Raji (cell line): ENCODE measurements around the gene PPP2R3C.

Source experiments
- POLR2A ChIP-seq: IDR thresholded peaks from 2 replicates; pipeline ENCODE4 v1.6.1; 2011; ENCODE audit warnings: low read depth, low read length, control low read depth; ENCODE audit not compliant: insufficient read depth

Gene PPP2R3C

GRCh38 chr14:35107866-35108265, 13.9 kb downstream of the PPP2R3C start:
- no peak for TF ChIP-seq POLR2A

DNA sequence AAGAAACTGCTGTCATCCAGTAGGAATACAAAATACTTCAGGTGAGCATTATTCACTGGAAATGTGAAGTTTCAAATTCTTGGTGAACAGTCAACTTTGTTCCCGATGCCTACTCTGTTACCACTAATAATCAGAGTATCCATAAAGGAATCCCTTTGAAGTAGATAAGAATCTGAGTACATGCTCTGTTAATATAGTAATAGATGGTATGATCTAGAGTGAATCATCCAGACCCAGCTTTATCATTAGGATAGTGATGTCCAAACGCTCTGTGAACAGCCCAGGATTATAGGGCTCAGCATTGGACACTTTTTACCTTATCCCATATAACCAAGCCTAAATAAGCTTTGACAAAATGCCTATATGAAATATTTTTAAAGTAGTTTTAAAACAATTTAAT, 33.3 kb downstream of the PPP2R3C start:
- TF ChIP-seq POLR2A: no peak

- TF ChIP-seq POLR2A: no peak
Observed at GRCh38 chr14:35085441-35085840, 36.3 kb downstream of the PPP2R3C start.

- TF ChIP-seq POLR2A: no peak
Observed at GRCh38 chr14:35083530-35084150, 38.1 kb downstream of the PPP2R3C start.

DNA sequence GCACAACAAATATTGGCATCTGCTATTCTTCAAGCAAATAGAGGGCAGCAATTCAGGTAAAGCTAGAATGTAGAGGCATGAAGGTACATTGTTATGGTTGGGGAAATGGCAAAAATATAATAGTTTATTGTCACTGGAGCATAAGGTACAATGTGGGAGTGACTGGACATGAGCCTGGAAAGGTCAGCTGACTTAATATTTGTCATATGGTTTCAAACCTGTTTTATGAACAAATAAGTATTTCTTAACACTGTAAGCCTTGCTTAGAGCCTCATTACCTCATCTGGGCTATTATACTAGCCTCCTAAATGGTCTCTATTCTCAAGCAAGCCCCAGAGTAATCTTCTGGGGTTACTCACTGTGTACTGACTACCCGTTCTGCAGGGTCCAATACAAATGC, 42.0 kb downstream of the PPP2R3C start:
- TF ChIP-seq POLR2A: no peak

GRCh38 chr14:35078082-35078481, 43.7 kb downstream of the PPP2R3C start:
- TF ChIP-seq POLR2A: no peak

DNA sequence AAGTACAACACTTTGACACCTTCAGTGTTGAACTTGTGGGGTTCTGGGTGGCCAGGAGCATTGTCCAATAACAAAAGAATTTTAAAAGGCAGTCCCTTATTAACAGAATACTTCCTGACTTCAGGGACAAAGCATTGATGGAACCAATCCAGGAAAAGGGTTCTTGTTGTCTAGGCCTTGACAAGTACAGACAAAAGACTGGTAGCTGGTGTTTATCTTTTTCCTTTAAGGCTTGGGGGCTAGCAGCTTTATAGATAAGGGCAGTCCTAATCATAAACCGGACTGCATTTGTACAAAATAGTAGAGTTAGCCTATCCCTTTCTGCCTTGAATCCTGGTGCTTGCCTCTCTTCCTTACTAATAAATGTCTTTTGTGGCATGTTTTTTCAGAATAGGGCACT, 48.3 kb downstream of the PPP2R3C start:
- no peak for TF ChIP-seq POLR2A

- TF ChIP-seq POLR2A: no peak
Observed at GRCh38 chr14:35072226-35072625, 49.6 kb downstream of the PPP2R3C start.

DNA sequence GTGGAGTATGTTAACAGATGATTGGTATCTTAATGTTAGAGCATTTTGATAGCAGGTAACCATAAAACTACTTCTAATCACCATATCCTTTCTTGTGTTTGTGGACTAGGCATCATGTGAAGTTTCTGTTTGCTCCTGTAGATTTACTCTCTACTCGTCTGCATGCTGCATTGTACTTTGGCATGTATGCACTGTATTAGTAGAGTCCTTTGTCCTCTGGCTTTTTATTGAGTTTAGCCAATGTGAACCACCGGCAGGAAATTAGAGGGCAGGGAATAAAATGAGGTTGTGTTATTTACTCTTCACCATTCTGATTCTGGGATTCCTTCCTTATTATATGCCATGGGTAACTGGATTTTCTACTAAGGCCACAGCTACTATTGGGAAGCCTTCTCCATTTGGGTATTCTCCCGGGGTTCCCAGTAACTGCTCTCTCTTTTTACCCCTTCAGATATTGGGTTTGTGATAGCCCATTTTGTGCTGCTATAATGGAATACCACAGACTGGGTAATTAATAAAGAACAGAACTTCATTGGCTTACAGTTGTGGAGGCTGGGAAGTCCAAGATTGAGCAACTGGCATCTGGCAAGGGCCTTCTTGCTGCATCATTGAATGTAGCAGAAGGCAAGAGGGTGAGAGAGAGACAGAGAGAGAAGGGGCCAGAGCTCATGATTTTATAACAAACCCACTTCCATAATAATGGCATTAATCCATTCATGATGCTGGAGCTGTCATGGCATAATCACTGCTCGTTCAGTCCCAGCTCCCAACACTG, 53.4 kb downstream of the PPP2R3C start:
- TF ChIP-seq POLR2A: no peak

- TF ChIP-seq POLR2A: no peak
Observed at GRCh38 chr14:35052637-35053036, 69.2 kb downstream of the PPP2R3C start.

- TF ChIP-seq POLR2A: no peak
Observed at GRCh38 chr14:35051796-35052195, 70.0 kb downstream of the PPP2R3C start.

GRCh38 chr14:35050652-35051051, 71.1 kb downstream of the PPP2R3C start:
- no peak for TF ChIP-seq POLR2A

- no peak for TF ChIP-seq POLR2A
Observed at GRCh38 chr14:35047976-35048513, 73.7 kb downstream of the PPP2R3C start.

DNA sequence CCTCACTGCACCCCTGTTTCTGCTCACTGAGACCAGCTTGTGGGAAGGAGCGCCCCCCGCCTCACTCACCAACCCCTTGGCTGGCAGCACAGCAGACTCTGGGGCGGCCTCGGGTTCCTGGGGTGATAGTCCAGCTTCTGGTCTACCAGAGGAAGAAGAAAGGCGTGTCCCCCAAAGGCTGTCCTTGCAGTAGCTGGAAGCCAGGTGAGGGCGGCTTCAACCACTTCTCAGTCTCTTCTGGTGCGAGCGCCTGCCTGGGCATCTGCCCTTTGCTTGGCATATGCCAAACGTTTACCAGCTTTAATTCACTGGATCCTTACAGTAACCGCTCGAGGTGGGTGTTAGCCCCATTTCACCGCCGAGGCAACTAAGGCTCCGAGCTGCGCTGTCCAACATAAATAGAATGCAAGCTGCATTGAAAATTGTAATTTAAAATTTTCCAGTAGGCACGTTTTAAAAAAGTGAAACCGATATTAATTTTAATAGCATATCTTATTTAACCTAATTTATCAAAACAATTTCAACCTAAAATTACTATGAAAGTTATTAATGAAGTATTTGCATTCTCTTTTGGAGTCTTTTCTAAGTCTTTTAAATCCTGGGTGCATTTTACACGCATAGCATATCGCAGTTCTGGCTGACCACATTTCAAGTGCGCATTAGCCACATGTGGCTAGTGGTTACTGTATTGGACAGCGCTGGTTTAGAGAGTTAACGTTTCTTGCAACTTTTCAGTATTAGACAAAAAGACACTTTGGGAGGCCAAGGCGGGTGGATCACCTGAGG, 74.8 kb downstream of the PPP2R3C start:
- no peak for TF ChIP-seq POLR2A

DNA sequence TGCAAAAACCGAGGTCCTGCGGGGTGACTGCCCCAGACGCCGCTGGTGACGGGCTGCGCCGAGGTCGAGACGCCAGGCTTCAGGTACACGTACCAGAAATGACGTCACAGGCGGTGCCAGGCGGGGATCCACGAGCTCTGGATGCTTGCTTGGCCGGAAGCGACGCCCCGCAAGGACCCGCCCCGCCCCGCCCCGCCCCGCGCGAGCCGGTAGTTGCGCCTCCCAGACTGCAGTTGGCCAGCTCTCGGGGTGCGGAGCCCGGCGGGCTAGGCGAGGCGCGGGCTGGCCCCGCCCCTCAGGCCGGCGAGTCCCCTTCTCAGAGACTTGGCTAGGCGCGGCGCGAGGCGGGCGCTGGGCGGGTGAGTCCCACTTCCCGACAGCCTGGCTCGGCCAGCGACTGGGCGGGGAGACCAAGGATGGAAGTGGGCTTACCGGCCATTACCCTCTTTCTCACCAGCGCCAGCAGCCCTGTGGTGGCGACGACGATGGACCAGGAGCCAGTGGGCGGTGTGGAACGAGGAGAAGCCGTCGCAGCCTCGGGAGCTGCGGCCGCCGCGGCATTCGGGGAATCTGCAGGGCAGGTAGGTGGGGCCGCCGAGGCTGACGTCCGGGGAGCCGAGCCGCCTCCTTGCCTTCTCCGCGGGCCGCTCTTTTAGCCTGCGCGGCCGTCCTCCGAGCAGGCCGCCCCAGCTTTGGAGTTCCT, 75.6 kb downstream of the PPP2R3C start, which contains the start of gene FAM177A1:
TSS of gene FAM177A1 (plus strand) at position 225 of the 703 bp plus-strand sequence. CDS start at position 417, 192 bp downstream.
- peak; percentile 92 for TF ChIP-seq POLR2A
